DND-41 (cell line): ENCODE results near the gene SLC66A2.

Experiments
- ATAC-seq: fragments of 200-7000 bp; cut with Tn5 transposase; 3 replicates; pipeline ENCODE4 v1.9.1; 2021; ENCODE audit warnings: low read depth; ENCODE audit not compliant: insufficient read depth
- DNase-seq: peaks from one replicate; pipeline ENCODE4 v3.0.0-alpha.2; 2020
- H2AFZ ChIP-seq: 2 replicates; pipeline ENCODE4 v1.6.0; 2012; ENCODE audit warnings: low read depth, low read length
- H3K27ac ChIP-seq: 2 replicates; pipeline ENCODE4 v1.5.1; 2012; ENCODE audit warnings: low read length, inconsistent platforms
- H3K27me3 ChIP-seq: fragments of 200-600 bp; sonication (generic); 2 replicates; pipeline ENCODE4 v1.6.0; 2012; ENCODE audit warnings: low read length, mild to moderate bottlenecking, inconsistent platforms; ENCODE audit not compliant: insufficient read depth, poor library complexity
- H3K36me3 ChIP-seq: 2 replicates; pipeline ENCODE4 v1.5.1; 2012; ENCODE audit warnings: low read length, inconsistent platforms; ENCODE audit not compliant: insufficient read depth
- H3K4me1 ChIP-seq: 2 replicates; pipeline ENCODE4 v1.5.1; 2012; ENCODE audit warnings: mild to moderate bottlenecking, low read length; ENCODE audit not compliant: insufficient read depth
- H3K4me2 ChIP-seq: 2 replicates; pipeline ENCODE4 v1.6.0; 2012; ENCODE audit warnings: mild to moderate bottlenecking, moderate library complexity, low read length, inconsistent platforms; ENCODE audit not compliant: insufficient read depth
- H3K4me3 ChIP-seq, 2 experiments: fragments of 200-600 bp in 1 of 2; shearing (Covaris generic) in 1 of 2; 2 replicates each; pipeline ENCODE4 v1.5.1; 2012 to 2016; ENCODE audit warnings: inconsistent platforms in 2 of 2, low read length in 2 of 2, mild to moderate bottlenecking in 2 of 2, low read depth in 1 of 2, moderate library complexity in 1 of 2
- H3K79me2 ChIP-seq: 2 replicates; pipeline ENCODE4 v1.6.0; 2012; ENCODE audit warnings: low read length, inconsistent platforms; ENCODE audit not compliant: insufficient read depth
- H3K9ac ChIP-seq: 2 replicates; pipeline ENCODE4 v1.6.0; 2012; ENCODE audit warnings: low read depth, mild to moderate bottlenecking, inconsistent platforms, low read length, moderate library complexity
- H3K9me3 ChIP-seq: 2 replicates; pipeline ENCODE4 v1.5.1; 2012; ENCODE audit warnings: low read length, moderate library complexity, mild to moderate bottlenecking, inconsistent platforms; ENCODE audit not compliant: insufficient read depth, severe bottlenecking
- H4K20me1 ChIP-seq: 2 replicates; pipeline ENCODE4 v1.6.0; 2012; ENCODE audit warnings: low read length; ENCODE audit not compliant: insufficient read depth
- EZH2 ChIP-seq: IDR thresholded peaks from 3 replicates; pipeline ENCODE4 v1.6.1; 2012; ENCODE audit warnings: borderline replicate concordance, low read depth, mild to moderate bottlenecking, moderate library complexity, low read length, inconsistent platforms; ENCODE audit not compliant: severe bottlenecking
- TF ChIP-seq, protein P1 (sequence below): IDR thresholded peaks from 2 replicates; pipeline ENCODE4 v1.5.1; 2012; ENCODE audit warnings: borderline replicate concordance, low read length, moderate library complexity, mild to moderate bottlenecking; ENCODE audit not compliant: poor library complexity, severe bottlenecking; ENCODE audit errors: extremely low read depth

Gene SLC66A2

GRCh38 chr18:79971211-79971952 is 19.9 kb upstream of the SLC66A2 start:
- H3K27me3 ChIP-seq: no peaks in the 10 kb centered on the region
- no peak overlapping the region for H3K9ac ChIP-seq
- no peak for TF ChIP-seq EZH2
- TF ChIP-seq, protein P1, sequence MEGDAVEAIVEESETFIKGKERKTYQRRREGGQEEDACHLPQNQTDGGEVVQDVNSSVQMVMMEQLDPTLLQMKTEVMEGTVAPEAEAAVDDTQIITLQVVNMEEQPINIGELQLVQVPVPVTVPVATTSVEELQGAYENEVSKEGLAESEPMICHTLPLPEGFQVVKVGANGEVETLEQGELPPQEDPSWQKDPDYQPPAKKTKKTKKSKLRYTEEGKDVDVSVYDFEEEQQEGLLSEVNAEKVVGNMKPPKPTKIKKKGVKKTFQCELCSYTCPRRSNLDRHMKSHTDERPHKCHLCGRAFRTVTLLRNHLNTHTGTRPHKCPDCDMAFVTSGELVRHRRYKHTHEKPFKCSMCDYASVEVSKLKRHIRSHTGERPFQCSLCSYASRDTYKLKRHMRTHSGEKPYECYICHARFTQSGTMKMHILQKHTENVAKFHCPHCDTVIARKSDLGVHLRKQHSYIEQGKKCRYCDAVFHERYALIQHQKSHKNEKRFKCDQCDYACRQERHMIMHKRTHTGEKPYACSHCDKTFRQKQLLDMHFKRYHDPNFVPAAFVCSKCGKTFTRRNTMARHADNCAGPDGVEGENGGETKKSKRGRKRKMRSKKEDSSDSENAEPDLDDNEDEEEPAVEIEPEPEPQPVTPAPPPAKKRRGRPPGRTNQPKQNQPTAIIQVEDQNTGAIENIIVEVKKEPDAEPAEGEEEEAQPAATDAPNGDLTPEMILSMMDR: no peak
- H3K4me2 ChIP-seq: no peak overlapping the region
- H3K36me3 ChIP-seq: peaks cover 75% of the 10 kb centered on the region
- H2AFZ ChIP-seq: no peak overlapping the region
- ATAC-seq (no peak), DNase-seq (no peak)
- H3K27ac ChIP-seq: no peak overlapping the region
- H3K79me2 ChIP-seq: peaks cover 57% of the 10 kb centered on the region
- no peaks in the 10 kb centered on the region for H3K4me1 ChIP-seq
- H4K20me1 ChIP-seq: peaks cover 63% of the 10 kb centered on the region
- no peaks in the 10 kb centered on the region for H3K9me3 ChIP-seq
- no peak overlapping the region for H3K4me3 ChIP-seq

DNA sequence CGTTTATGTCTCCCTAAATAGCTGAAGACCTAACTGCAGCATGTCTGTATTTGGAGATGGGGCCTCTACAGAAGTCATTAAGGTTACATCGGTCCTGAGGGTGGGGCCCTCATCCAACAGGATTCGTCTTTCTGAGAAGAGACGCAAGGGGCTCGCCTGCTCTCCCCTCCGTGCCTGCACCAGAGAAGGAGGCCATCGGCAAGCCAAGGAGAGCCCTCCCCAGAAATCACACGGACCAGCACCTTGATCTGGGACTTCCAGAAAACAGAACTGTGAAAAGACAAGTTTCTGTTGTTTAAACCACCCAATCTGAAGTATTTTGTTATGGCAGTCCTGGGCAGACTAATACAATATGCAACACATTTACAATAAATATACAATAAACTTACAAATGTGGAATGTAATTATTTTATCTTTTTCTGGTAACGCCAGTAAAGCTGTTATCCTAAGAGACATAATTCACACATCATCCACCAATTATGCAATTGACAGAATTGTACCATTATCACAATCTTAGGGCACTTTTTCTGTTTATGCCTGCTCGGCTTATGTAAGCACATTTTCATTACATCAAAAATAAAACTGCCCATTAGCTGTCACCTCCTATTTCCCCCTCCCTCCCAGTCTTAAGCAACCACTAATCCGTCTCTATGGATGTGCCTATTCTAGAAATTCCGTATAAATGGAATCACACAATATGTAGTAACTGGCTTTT is 19.1 kb upstream of the SLC66A2 start:
- H3K4me1 ChIP-seq: no peaks in the 10 kb centered on the region
- H3K79me2 ChIP-seq: peaks cover 49% of the 10 kb centered on the region
- no peaks in the 10 kb centered on the region for H3K27me3 ChIP-seq
- no peak overlapping the region for H3K27ac ChIP-seq
- no peak overlapping the region for H3K4me3 ChIP-seq
- peaks cover 71% of the 10 kb centered on the region for H3K36me3 ChIP-seq
- H4K20me1 ChIP-seq: peaks cover 56% of the 10 kb centered on the region
- no peak overlapping the region for H2AFZ ChIP-seq
- H3K4me2 ChIP-seq: no peak overlapping the region
- ATAC-seq (no peak), DNase-seq (no peak)
- no peak for TF ChIP-seq EZH2
- TF ChIP-seq, protein P1: no peak
- H3K9ac ChIP-seq: no peak overlapping the region
- no peaks in the 10 kb centered on the region for H3K9me3 ChIP-seq

GRCh38 chr18:79965119-79965902 is 13.9 kb upstream of the SLC66A2 start:
- ATAC-seq: 0 out of 3 replicates have a peak, but pooled peaks have one; percentile 10
- no peaks in the 10 kb centered on the region for H3K27me3 ChIP-seq
- H2AFZ ChIP-seq: no peak overlapping the region
- no peak overlapping the region for H3K9ac ChIP-seq
- peaks cover 4% of the 10 kb centered on the region; the same call in 1 of the 2 replicates for H3K79me2 ChIP-seq
- H3K4me2 ChIP-seq: no peak overlapping the region
- peaks cover 14% of the 10 kb centered on the region; the same call in 1 of the 2 replicates for H4K20me1 ChIP-seq
- no peaks in the 10 kb centered on the region for H3K4me1 ChIP-seq
- H3K9me3 ChIP-seq: no peaks in the 10 kb centered on the region
- TF ChIP-seq, protein P1: no peak
- no peak for TF ChIP-seq EZH2
- no peak overlapping the region for H3K4me3 ChIP-seq
- peaks cover 20% of the 10 kb centered on the region for H3K36me3 ChIP-seq
- no peak for DNase-seq
- H3K27ac ChIP-seq: no peak overlapping the region
